ENCODE results near the gene MACROD2. TPM values are rescaled to one million over a fixed set of nuclear protein-coding genes. Genes with fewer than 3 reads are reported as not detected.

Gene MACROD2
- polyA plus RNA-seq, 1 experiment: 0.47 TPM

- CTCF ChIA-PET: no interaction called here
- DNase-seq (ENCODE audit: low read depth): no peak
- Histone ChIP-seq H3K4me3 (ENCODE audit: low read depth, low read length) (no peak overlapping the region), H3K36me3 (ENCODE audit: control insufficient read depth, insufficient read depth, low read length) (no peaks in the 10 kb centered on the region), H3K27me3 (ENCODE audit: control insufficient read depth, insufficient read depth, low read length) (no peaks in the 10 kb centered on the region)
- TF ChIP-seq CTCF (IDR thresholded peaks at IDR 0.05; ENCODE audit: insufficient read depth, low read depth, low read length): no peak
- POLR2A ChIA-PET: no interaction called here
Measured at GRCh38 chr20:14312001-14312400, 316.7 kb downstream of the MACROD2 start.

- H3K36me3 ChIP-seq (ENCODE audit: control insufficient read depth, insufficient read depth, low read length): no peaks in the 10 kb centered on the region
- DNase-seq (ENCODE audit: low read depth): no peak
- POLR2A ChIA-PET: no interaction called here
- CTCF ChIA-PET: no interaction called here
- no peak for TF ChIP-seq CTCF (IDR thresholded peaks at IDR 0.05; ENCODE audit: insufficient read depth, low read depth, low read length)
- H3K4me3 ChIP-seq (ENCODE audit: low read depth, low read length): no peak overlapping the region
- no peaks in the 10 kb centered on the region for H3K27me3 ChIP-seq (ENCODE audit: control insufficient read depth, insufficient read depth, low read length)
Measured at GRCh38 chr20:14313341-14314020, 318.2 kb downstream of the MACROD2 start.

- ChIA-PET CTCF (interaction anchor here (1.8 kb wide), 1 partner anchor 18 kb away, joined by 5 read pairs; the partner anchor contains the start of gene FLRT3), POLR2A (no interaction called here)
- no peaks in the 10 kb centered on the region for H3K27me3 ChIP-seq (ENCODE audit: control insufficient read depth, insufficient read depth, low read length)
- no peak for DNase-seq (ENCODE audit: low read depth)
- no peak for TF ChIP-seq CTCF (IDR thresholded peaks at IDR 0.05; ENCODE audit: insufficient read depth, low read depth, low read length)
- no peak overlapping the region for H3K4me3 ChIP-seq (ENCODE audit: low read depth, low read length)
- H3K36me3 ChIP-seq (ENCODE audit: control insufficient read depth, insufficient read depth, low read length): no peaks in the 10 kb centered on the region
Measured at GRCh38 chr20:14319704-14320103, 324.4 kb downstream of the MACROD2 start.

- POLR2A ChIA-PET: no interaction called here
- Histone ChIP-seq H3K4me3 (ENCODE audit: low read depth, low read length) (no peak overlapping the region), H3K36me3 (ENCODE audit: control insufficient read depth, insufficient read depth, low read length) (peaks cover 2% of the 10 kb centered on the region; the same call in 1 of the 2 replicates), H3K27me3 (ENCODE audit: control insufficient read depth, insufficient read depth, low read length) (no peaks in the 10 kb centered on the region)
- no peak for TF ChIP-seq CTCF (IDR thresholded peaks at IDR 0.05; ENCODE audit: insufficient read depth, low read depth, low read length)
- CTCF ChIA-PET: no interaction called here
- DNase-seq (ENCODE audit: low read depth): no peak
Measured at GRCh38 chr20:14331646-14332045, 336.3 kb downstream of the MACROD2 start.

GRCh38 chr20:14332866-14333265 is 337.6 kb downstream of the MACROD2 start:
- H3K27me3 ChIP-seq (ENCODE audit: control insufficient read depth, insufficient read depth, low read length): no peaks in the 10 kb centered on the region
- TF ChIP-seq CTCF (IDR thresholded peaks at IDR 0.05; ENCODE audit: insufficient read depth, low read depth, low read length): no peak
- ChIA-PET POLR2A (no interaction called here), CTCF (interaction anchor here (0.6 kb wide), 1 partner anchor 11 kb away, joined by 3 read pairs; no protein-coding TSS in a partner anchor)
- no peak overlapping the region for H3K4me3 ChIP-seq (ENCODE audit: low read depth, low read length)
- H3K36me3 ChIP-seq (ENCODE audit: control insufficient read depth, insufficient read depth, low read length): no peaks in the 10 kb centered on the region
- DNase-seq (ENCODE audit: low read depth): no peak

Data from BJ (cell line).